ENCODE data around the gene GAGE1. TPM values are rescaled to one million over a fixed set of nuclear protein-coding genes. Genes with fewer than 3 reads are reported as not detected.
"Not testable (repeated sequence)": the region's sequence is repeated elsewhere in the genome, so short reads cannot be mapped to it uniquely, and the experiment has no call there.

GAGE1 gene, protein sequence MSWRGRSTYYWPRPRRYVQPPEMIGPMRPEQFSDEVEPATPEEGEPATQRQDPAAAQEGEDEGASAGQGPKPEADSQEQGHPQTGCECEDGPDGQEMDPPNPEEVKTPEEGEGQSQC
- total RNA-seq = not detected

DNA sequence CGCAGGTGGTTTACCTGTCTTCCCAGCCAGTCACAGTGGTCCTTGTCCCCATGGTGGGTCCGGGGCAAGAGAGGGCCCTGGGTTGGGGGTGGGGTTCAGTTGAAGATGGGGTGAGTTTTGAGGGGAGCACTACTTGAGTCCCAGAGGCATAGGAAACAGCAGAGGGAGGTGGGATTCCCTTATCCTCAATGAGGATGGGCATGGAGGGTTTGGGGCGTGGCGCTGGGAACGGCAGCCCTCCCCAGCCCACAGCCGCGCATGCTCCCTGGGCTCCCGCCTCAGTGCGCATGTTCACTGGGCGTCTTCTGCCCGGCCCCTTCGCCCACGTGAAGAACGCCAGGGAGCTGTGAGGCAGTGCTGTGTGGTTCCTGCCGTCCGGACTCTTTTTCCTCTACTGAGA lies at the start of gene GAGE1:
TSS of gene GAGE1 (plus strand) at position 301 of the 400 bp plus-strand sequence. CDS start 1,155 bp downstream, outside the sequence.
- not testable (repeated sequence) for FAIRE-seq; DNase-seq (ENCODE audit: low spot score in 2 of 2)

DNA sequence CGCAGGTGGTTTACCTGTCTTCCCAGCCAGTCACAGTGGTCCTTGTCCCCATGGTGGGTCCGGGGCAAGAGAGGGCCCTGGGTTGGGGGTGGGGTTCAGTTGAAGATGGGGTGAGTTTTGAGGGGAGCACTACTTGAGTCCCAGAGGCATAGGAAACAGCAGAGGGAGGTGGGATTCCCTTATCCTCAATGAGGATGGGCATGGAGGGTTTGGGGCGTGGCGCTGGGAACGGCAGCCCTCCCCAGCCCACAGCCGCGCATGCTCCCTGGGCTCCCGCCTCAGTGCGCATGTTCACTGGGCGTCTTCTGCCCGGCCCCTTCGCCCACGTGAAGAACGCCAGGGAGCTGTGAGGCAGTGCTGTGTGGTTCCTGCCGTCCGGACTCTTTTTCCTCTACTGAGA lies 47.8 kb upstream of the GAGE1 start, which contains the start of gene GAGE12E:
TSS of gene GAGE12E (plus strand) at position 301 of the 400 bp plus-strand sequence. CDS start 1,155 bp downstream, outside the sequence.
- DNase-seq (ENCODE audit: low spot score in 2 of 2); FAIRE-seq: not testable (repeated sequence)

DNA sequence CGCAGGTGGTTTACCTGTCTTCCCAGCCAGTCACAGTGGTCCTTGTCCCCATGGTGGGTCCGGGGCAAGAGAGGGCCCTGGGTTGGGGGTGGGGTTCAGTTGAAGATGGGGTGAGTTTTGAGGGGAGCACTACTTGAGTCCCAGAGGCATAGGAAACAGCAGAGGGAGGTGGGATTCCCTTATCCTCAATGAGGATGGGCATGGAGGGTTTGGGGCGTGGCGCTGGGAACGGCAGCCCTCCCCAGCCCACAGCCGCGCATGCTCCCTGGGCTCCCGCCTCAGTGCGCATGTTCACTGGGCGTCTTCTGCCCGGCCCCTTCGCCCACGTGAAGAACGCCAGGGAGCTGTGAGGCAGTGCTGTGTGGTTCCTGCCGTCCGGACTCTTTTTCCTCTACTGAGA lies 38.3 kb upstream of the GAGE1 start, which contains the start of gene GAGE12F:
TSS of gene GAGE12F (plus strand) at position 301 of the 400 bp plus-strand sequence. CDS start 1,155 bp downstream, outside the sequence.
- FAIRE-seq; DNase-seq (ENCODE audit: low spot score in 2 of 2): not testable (repeated sequence)

DNA sequence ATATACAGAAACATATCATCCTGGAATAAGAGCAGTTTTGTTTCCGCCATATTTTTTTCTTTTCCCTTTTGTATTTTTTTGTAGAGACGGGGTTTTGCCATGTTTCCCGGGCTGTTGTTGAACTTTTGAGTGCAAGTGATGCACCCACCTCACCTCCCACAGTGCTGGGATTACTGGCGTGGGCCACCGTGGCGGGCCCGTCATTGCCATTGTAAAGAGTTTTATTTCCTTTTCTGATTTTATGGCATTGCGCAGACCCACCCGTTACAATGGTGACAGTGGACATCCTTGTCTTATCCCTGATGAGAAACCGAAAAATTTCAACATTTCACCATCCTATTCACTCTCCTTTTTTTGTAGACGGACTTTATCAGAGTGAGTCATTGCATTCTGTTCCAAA lies 30.1 kb upstream of the GAGE1 start:
- DNase-seq (ENCODE audit: low spot score in 2 of 2); FAIRE-seq: not testable (repeated sequence)

DNA sequence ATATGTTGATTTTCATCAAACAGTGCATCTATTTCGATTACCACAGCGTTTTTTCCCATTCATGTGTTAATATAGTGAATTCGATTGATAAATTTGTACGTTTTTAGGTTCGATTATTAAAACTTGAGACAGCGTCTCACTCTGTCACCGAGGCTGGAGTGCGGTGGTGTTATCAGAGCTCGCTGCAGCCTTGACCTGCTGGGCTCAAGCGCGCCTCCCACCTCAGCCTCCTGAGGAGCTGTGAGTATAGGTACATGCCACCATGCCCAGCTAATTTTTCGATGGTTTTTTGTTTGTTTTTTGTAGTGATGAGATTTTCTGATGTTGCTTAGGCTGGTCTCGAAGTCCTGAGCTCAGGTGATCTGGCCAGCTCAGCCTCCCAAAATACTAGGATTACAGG lies 29.7 kb upstream of the GAGE1 start:
- not testable (repeated sequence) for DNase-seq (ENCODE audit: low spot score in 2 of 2); FAIRE-seq

DNA sequence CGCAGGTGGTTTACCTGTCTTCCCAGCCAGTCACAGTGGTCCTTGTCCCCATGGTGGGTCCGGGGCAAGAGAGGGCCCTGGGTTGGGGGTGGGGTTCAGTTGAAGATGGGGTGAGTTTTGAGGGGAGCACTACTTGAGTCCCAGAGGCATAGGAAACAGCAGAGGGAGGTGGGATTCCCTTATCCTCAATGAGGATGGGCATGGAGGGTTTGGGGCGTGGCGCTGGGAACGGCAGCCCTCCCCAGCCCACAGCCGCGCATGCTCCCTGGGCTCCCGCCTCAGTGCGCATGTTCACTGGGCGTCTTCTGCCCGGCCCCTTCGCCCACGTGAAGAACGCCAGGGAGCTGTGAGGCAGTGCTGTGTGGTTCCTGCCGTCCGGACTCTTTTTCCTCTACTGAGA lies 28.7 kb upstream of the GAGE1 start, which contains the start of gene GAGE12G:
TSS of gene GAGE12G (plus strand) at position 301 of the 400 bp plus-strand sequence. CDS start 1,155 bp downstream, outside the sequence.
- not testable (repeated sequence) for FAIRE-seq; DNase-seq (ENCODE audit: low spot score in 2 of 2)

DNA sequence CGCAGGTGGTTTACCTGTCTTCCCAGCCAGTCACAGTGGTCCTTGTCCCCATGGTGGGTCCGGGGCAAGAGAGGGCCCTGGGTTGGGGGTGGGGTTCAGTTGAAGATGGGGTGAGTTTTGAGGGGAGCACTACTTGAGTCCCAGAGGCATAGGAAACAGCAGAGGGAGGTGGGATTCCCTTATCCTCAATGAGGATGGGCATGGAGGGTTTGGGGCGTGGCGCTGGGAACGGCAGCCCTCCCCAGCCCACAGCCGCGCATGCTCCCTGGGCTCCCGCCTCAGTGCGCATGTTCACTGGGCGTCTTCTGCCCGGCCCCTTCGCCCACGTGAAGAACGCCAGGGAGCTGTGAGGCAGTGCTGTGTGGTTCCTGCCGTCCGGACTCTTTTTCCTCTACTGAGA lies 19.2 kb upstream of the GAGE1 start, which contains the start of gene GAGE12H:
TSS of gene GAGE12H (plus strand) at position 301 of the 400 bp plus-strand sequence. CDS start 1,155 bp downstream, outside the sequence.
- not testable (repeated sequence) for FAIRE-seq; DNase-seq (ENCODE audit: low spot score in 2 of 2)

DNA sequence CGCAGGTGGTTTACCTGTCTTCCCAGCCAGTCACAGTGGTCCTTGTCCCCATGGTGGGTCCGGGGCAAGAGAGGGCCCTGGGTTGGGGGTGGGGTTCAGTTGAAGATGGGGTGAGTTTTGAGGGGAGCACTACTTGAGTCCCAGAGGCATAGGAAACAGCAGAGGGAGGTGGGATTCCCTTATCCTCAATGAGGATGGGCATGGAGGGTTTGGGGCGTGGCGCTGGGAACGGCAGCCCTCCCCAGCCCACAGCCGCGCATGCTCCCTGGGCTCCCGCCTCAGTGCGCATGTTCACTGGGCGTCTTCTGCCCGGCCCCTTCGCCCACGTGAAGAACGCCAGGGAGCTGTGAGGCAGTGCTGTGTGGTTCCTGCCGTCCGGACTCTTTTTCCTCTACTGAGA lies 9.6 kb upstream of the GAGE1 start, which contains the start of gene GAGE2A:
TSS of gene GAGE2A (plus strand) at position 301 of the 400 bp plus-strand sequence. CDS start 1,155 bp downstream, outside the sequence.
- FAIRE-seq; DNase-seq (ENCODE audit: low spot score in 2 of 2): not testable (repeated sequence)

DNA sequence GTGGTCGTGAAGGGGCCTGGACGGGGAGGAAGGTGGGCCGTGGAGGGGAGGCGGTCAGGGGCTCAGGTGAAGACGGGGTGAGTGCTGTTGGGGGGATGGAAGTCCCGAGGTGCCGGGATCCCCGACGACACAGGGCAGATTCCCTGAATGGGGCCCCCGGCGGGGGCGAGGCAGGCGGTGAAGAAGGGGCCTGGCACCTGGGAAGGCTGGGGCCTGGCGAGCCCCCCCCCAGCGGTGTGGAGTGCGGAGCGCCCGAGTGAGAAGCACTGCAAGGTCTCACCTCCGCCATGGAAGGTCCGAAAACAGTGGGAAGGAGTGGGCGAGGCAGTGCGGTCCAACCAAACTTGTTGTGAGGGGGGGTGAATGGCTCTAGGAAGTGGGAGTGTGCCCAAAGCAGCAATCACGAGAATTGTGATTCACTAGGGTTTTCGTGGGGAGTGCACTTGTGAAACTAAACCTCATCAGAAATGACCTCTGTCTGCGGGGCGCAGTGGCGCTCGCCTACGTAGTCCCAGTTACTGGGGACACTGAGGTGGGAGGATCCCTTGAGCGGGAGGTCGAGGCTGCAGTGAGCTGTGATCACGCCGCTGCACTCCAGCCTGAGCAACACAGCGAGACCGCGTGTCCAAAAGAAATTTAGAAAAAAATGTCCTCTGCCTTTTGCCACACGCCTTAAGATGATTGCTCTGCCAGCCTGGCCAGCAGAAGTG lies 8.9 kb upstream of the GAGE1 start:
- DNase-seq (ENCODE audit: low spot score in 2 of 2); FAIRE-seq: not testable (repeated sequence)

DNA sequence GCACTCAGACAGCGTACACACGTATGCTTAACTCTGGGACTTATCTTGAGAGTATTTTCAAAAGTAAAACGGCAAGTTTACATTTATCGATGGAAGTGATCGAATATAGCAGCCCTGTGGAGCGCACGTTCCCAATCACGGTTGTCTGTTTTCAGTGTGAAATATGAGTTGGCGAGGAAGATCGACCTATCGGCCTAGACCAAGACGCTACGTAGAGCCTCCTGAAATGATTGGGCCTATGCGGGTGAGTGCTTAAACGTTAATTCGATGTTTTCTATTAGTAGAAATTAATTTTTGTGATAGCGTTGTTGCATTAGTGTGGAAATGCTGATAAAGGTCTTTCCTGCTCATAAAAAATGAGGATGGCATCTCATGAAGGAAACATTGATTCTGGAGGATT lies 8.3 kb upstream of the GAGE1 start:
- FAIRE-seq; DNase-seq (ENCODE audit: low spot score in 2 of 2): not testable (repeated sequence)

DNA sequence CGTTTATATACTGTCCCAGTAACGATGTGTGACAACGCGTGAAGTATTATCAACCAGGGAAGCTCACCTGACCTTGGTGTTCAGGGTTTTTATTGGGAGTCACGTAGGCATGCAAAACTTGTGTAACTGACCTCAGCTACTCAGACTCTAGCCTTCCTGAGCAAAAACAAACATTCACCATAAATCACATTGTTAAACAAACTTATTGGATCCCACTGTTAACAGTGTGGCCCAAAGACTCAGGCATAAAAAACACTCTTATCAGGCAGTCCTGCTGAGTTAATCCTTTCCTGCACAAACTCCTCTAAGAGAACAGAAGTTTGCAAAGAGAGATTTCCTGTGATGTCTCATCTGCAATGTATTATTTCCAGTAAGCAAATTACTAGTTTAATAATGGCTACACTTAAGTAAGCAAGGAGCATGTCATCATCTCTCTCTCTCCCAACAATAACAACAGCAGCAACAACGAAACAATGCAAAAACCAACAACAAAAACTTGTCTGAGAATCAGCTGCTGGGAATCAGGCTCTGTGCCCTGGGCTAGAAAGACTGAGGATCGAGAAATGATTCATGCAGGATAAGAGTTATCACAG lies 12.0 kb downstream of the GAGE1 start:
- FAIRE-seq (no peak), DNase-seq (ENCODE audit: low spot score in 2 of 2) (no peak)

DNA sequence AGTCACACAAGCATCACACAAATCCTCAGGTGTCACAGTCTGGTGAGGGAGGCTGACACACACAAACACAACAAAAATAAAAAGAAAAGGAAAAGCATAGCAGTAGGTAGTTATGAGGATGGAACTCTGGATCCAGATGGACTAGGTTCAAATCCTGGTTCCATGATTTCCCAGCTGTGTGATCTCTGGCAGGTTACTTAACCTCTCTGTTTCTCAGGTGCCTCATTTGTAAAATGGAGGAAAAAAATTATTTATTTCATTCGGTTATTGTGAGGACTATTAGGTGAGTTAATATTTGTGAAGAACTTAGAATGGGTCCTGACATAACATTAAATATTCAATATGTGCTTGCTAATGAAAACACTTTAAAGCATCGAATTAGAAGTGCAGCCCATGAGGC lies 19.8 kb downstream of the GAGE1 start:
- no peak for FAIRE-seq
- DNase-seq (ENCODE audit: low spot score in 2 of 2) = no peak

DNA sequence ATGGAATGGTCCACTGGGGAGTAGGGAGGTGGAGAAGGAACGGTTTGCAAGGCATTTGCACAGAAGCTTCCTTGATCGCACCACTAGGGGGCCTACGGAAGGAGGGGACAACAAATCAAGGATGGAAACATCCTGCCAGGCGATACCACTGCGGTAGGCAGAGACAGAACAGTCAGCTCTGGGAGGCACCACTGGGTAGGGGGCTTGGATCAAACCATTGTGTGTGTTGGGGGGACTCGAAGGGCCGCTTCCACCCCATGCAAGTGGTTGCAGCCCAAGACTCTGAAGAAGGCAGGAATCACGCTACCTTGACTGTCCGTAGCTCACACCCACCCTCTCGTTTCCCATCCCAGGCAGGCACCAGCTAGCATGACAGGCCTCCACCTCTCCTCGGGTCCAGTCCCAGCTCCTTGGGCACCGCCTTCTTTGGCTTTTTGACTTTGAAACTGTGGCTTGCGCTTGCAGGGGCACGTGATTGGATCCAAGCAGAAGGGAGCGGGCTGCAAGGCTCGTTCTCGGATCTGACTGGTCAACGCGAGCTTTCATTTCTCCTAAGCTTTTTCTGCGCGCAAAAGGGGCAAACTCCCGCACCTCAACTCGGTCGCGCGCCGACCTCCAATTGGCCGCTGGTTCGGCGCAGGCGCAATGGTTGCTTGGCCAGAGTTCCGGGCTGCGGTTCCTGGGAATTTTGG lies 28.4 kb downstream of the GAGE1 start:
- DNase-seq (ENCODE audit: low spot score in 2 of 2) (no peak), FAIRE-seq (no peak)

DNA sequence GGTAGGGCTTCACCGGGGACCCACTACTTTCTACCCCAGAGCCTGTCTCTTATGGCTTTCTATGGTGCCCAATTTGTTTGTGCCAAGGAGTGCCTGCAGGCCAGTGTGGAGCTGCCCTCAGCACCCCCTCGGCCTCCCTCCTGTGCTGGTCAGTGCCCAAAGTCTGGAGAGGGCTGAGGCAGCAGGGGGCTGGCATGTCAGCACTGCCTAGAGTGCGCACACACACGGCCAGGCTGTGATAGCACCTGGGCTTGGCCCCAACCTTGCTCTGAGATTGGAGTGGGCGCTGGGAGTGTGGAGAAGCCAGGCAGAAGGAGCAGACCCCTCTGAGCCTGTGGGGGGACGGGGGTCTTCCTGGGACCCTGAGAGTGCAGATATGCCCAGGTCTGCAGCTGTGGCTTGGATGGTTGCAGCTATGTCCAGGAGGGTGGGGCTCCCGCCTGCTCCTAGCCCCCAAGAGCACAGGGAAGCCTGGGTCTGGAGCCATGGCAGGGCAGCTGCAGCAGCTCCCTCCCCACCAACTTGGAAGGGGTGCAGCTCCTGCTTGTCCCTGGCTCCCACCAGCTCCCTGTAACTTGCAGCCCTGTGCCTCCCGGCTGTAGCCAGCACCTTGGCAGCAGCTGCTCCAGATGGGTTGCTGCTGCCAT lies 46.3 kb downstream of the GAGE1 start:
- DNase-seq (ENCODE audit: low spot score in 2 of 2) (no peak), FAIRE-seq (no peak)

DNA sequence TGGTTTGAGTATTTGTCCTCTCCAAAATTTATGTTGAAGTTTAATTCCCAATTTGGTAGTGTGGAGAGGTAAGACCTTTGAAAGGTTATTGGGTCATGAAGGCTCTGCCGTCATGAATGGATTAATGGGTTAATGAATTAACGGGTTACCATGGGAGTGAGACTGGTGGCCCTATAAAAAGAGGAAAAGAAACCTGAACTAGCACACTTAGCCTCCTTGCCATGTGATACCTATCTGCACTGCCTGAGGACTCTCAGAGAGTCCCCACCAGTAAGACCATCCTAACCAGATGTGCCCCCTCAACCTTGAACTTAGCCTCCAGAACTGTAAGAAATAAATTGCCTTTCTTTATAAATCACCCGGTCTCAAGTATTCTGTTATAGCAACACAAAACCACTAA lies 57.7 kb downstream of the GAGE1 start:
- no peak for FAIRE-seq
- no peak for DNase-seq (ENCODE audit: low spot score in 2 of 2)

Other genes starting within 250 kb of the GAGE1 start
- gene GAGE12C, start 66.8 kb upstream of the GAGE1 start, total RNA-seq = not detected
- not detected for gene GAGE12D, start 57.3 kb upstream of the GAGE1 start, total RNA-seq
- gene GAGE12E, start 47.7 kb upstream of the GAGE1 start, total RNA-seq = not detected
- gene GAGE12F, start 38.2 kb upstream of the GAGE1 start, total RNA-seq = not detected
- gene GAGE12G, start 28.6 kb upstream of the GAGE1 start, total RNA-seq = not detected
- not detected for gene GAGE12H, start 19.1 kb upstream of the GAGE1 start, total RNA-seq
- gene GAGE2A, start 9.5 kb upstream of the GAGE1 start, total RNA-seq = not detected
- 0.41 TPM for gene PAGE1, start 97.0 kb downstream of the GAGE1 start, total RNA-seq
- gene PAGE4, start 230.3 kb downstream of the GAGE1 start, total RNA-seq = not detected